Parathyroid adenoma (tissue), 2 donors: ENCODE data around the gene SMARCA4.
"Not testable (repeated sequence)": the region's sequence is repeated elsewhere in the genome, so short reads cannot be mapped to it uniquely, and the experiment has no call there.

ENCODE experiments used
- H2AFZ ChIP-seq: fragments of 300-600 bp; sonication (generic); one replicate; pipeline ENCODE4 v1.7.0; 2017; ENCODE audit warnings: antibody characterized with exemption, mild to moderate bottlenecking
- H3K27ac ChIP-seq: fragments of 300-600 bp; sonication (generic); one replicate; pipeline ENCODE4 v1.7.0; 2017
- H3K27me3 ChIP-seq: fragments of 300-600 bp; sonication (generic); one replicate; pipeline ENCODE4 v1.7.0; 2017; ENCODE audit warnings: low read length; ENCODE audit not compliant: control insufficient read depth, insufficient read depth
- H3K36me3 ChIP-seq: fragments of 300-600 bp; sonication (generic); one replicate; pipeline ENCODE4 v1.7.0; 2017; ENCODE audit warnings: low read length; ENCODE audit not compliant: control insufficient read depth, insufficient read depth
- H3K4me1 ChIP-seq: fragments of 300-600 bp; sonication (generic); one replicate; pipeline ENCODE4 v1.7.0; 2017; ENCODE audit warnings: control low read depth
- H3K4me2 ChIP-seq: fragments of 300-600 bp; sonication (generic); one replicate; pipeline ENCODE4 v1.7.0; 2017; ENCODE audit warnings: low read length
- H3K4me3 ChIP-seq: fragments of 300-600 bp; sonication (generic); one replicate; pipeline ENCODE4 v1.7.0; 2017; ENCODE audit warnings: low read depth, low read length
- H3K79me2 ChIP-seq: fragments of 300-600 bp; sonication (generic); one replicate; pipeline ENCODE4 v1.7.0; 2017; ENCODE audit warnings: control low read depth
- H3K9ac ChIP-seq: fragments of 300-600 bp; sonication (generic); one replicate; pipeline ENCODE4 v1.7.0; 2017; ENCODE audit warnings: mild to moderate bottlenecking
- H3K9me3 ChIP-seq: fragments of 300-600 bp; sonication (generic); one replicate; pipeline ENCODE4 v1.7.0; 2017; ENCODE audit warnings: low read length; ENCODE audit not compliant: control insufficient read depth
- TF ChIP-seq, protein P1 (sequence below): fragments of 300-600 bp; sonication (generic); IDR thresholded peaks from one replicate; pipeline ENCODE4 v1.7.0; 2017; ENCODE audit warnings: antibody characterized with exemption, mild to moderate bottlenecking
- donor health status: primary hyperparathyroidism.

Gene SMARCA4

DNA sequence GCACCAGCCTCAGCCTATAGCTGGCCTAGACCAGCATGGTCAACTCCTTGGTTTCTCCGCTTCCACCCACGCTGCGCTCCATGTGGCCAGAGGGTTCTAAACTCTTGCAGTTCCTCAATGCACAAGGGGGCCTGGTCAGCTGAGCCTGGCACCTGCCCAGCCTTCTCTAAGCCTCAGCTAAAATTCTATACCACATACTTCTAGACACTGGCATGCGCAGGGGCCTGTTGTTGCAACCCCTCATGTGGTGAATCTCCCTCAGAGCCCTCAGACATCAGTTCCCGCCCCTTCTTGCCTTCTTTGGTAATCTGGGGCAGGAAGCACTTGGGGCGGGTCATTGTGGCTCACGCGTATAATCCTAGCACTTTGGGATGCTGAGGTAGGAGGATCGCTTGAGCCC, 108.7 kb downstream of the SMARCA4 start:
- Histone ChIP-seq H3K36me3 (no peaks in the 10 kb centered on the region), H3K27ac (no peak overlapping the region), H3K4me2 (no peak overlapping the region), H3K9ac (no peak overlapping the region), H2AFZ (no peak overlapping the region), H3K27me3 (no peaks in the 10 kb centered on the region), H3K9me3 (no peaks in the 10 kb centered on the region), H3K4me1 (peaks cover 4% of the 10 kb centered on the region), H3K4me3 (no peak overlapping the region), H3K79me2 (no peaks in the 10 kb centered on the region)
- TF ChIP-seq, protein P1, sequence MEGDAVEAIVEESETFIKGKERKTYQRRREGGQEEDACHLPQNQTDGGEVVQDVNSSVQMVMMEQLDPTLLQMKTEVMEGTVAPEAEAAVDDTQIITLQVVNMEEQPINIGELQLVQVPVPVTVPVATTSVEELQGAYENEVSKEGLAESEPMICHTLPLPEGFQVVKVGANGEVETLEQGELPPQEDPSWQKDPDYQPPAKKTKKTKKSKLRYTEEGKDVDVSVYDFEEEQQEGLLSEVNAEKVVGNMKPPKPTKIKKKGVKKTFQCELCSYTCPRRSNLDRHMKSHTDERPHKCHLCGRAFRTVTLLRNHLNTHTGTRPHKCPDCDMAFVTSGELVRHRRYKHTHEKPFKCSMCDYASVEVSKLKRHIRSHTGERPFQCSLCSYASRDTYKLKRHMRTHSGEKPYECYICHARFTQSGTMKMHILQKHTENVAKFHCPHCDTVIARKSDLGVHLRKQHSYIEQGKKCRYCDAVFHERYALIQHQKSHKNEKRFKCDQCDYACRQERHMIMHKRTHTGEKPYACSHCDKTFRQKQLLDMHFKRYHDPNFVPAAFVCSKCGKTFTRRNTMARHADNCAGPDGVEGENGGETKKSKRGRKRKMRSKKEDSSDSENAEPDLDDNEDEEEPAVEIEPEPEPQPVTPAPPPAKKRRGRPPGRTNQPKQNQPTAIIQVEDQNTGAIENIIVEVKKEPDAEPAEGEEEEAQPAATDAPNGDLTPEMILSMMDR, result no peak

DNA sequence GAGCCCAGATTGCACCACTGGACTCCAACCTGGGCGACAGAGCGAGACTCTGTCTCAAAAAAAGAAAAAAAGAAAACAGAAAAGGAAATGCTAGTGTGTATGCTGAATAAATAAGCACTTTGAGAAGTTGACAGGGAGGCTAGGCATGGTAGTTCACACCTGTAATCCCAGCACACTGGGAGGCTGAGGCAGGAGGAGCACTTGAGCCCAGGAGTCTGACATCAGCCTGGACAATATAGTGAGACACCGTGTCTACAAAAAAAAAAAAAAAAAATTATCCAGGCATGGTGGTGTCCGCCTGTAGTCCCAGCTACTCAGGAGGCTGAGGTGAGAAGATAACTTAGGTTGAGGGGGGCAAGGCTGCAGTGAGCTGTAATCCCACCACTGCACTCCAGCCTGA, 109.3 kb downstream of the SMARCA4 start:
- Histone ChIP-seq H3K4me1 (peaks cover 2% of the 10 kb centered on the region), H2AFZ (no peak overlapping the region), H3K4me3 (no peak overlapping the region), H3K9ac (no peak overlapping the region), H3K36me3 (no peaks in the 10 kb centered on the region), H3K9me3 (no peaks in the 10 kb centered on the region), H3K27me3 (no peaks in the 10 kb centered on the region), H3K4me2 (no peak overlapping the region), H3K79me2 (no peaks in the 10 kb centered on the region), H3K27ac (no peak overlapping the region)
- TF ChIP-seq, protein P1, result no peak

- Histone ChIP-seq H3K79me2 (no peaks in the 10 kb centered on the region), H3K9me3 (no peaks in the 10 kb centered on the region), H3K27ac (no peak overlapping the region), H2AFZ (no peak overlapping the region), H3K4me1 (no peaks in the 10 kb centered on the region), H3K4me2 (no peak overlapping the region), H3K9ac (no peak overlapping the region), H3K4me3 (no peak overlapping the region), H3K27me3 (no peaks in the 10 kb centered on the region), H3K36me3 (no peaks in the 10 kb centered on the region)
- TF ChIP-seq, protein P1, result no peak
These were observed 112.7 kb downstream of the SMARCA4 start for GRCh38 chr19:11073568-11073967.

GRCh38 chr19:11076792-11077191, 116.0 kb downstream of the SMARCA4 start:
- not testable (repeated sequence) for H2AFZ ChIP-seq, H3K9me3 ChIP-seq, H3K4me1 ChIP-seq, H3K27me3 ChIP-seq, H3K27ac ChIP-seq, H3K79me2 ChIP-seq, H3K9ac ChIP-seq, H3K4me2 ChIP-seq, H3K36me3 ChIP-seq, H3K4me3 ChIP-seq

GRCh38 chr19:11078893-11079292, 118.1 kb downstream of the SMARCA4 start:
- Histone ChIP-seq H3K79me2 (no peaks in the 10 kb centered on the region), H3K4me2 (no peak overlapping the region), H3K9me3 (no peaks in the 10 kb centered on the region), H3K4me3 (no peak overlapping the region), H3K9ac (no peak overlapping the region), H3K4me1 (no peaks in the 10 kb centered on the region), H3K36me3 (no peaks in the 10 kb centered on the region), H3K27me3 (no peaks in the 10 kb centered on the region), H2AFZ (no peak overlapping the region), H3K27ac (no peak overlapping the region)
- TF ChIP-seq, protein P1, result no peak
